Hematopoietic multipotent progenitor cell (in vitro differentiated cells): ENCODE measurements around the gene CUL2. TPM values are rescaled to one million over a fixed set of nuclear protein-coding genes. Genes with fewer than 3 reads are reported as not detected.

Source experiments
- small RNA-seq: library from RNA; depleted of rRNA; stranded (forward); fragments of <200 nt; gene quantifications from one replicate; pipeline ENCODE3, GENCODE V24; 2012
- total RNA-seq: library from RNA; depleted of rRNA; stranded (reverse); fragments of >200 nt; gene quantifications from one replicate; pipeline ENCODE4 v1.2.3, GENCODE V29; 2012

Gene CUL2
- total RNA-seq, 1 donor: 7.3 TPM

Small RNA genes within 50 kb of the gene (small RNA-seq; reads per million reads assigned to genes)
- 2.4 reads per million, percentile 73 among the genes with 10 or more reads in this experiment for gene MIR3611
- not detected for gene RNU7-77P

Other genes starting within 250 kb of the CUL2 start
- gene CREM, start 36.5 kb upstream of the CUL2 start, total RNA-seq: 10.8 TPM
- 53.3 TPM for gene CCNY, start 246.2 kb upstream of the CUL2 start, total RNA-seq